Activated CD4-positive, alpha-beta T cell treated with anti-CD3 and anti-CD28 coated beads, Interleukin-10, Interleukin-2, amounts not matched to agents 100 ng/mL and 50 ng/mL, durations not matched to agents 16 hours and 8 hours (primary cell): Measurements from ENCODE around the gene FALEC.
"Not testable (repeated sequence)": the region's sequence is repeated elsewhere in the genome, so short reads cannot be mapped to it uniquely, and the experiment has no call there.

Experiments used
- DNase-seq: peaks from one replicate; pipeline ENCODE4 v3.0.0-alpha.2; 2020

The FALEC gene

GRCh38 chr1:150576367-150576711 lies 60.8 kb downstream of the FALEC start:
- DNase-seq = no peak

- no peak for DNase-seq
These were observed 61.4 kb downstream of the FALEC start for GRCh38 chr1:150576794-150577556.

- DNase-seq = peak; percentile 38
These were observed 62.2 kb downstream of the FALEC start for GRCh38 chr1:150577557-150578271.

- peak; percentile 70 for DNase-seq
These were observed 62.9 kb downstream of the FALEC start for GRCh38 chr1:150578272-150579109.

GRCh38 chr1:150579110-150579944 lies 63.8 kb downstream of the FALEC start, which contains the start of gene MCL1:
Gene MCL1, minus strand, starts transcription at chr1:150579610. Its CDS starts 80 bp downstream, at chr1:150579530.
- DNase-seq = peak; percentile 96

- DNase-seq = no peak
These were observed 64.5 kb downstream of the FALEC start for GRCh38 chr1:150579945-150580642.

- DNase-seq = not testable (repeated sequence)
These were observed 65.4 kb downstream of the FALEC start for GRCh38 chr1:150580966-150581365.

- DNase-seq = not testable (repeated sequence)
These were observed 65.9 kb downstream of the FALEC start for GRCh38 chr1:150581437-150581836.

GRCh38 chr1:150581962-150582361 lies 66.4 kb downstream of the FALEC start:
- not testable (repeated sequence) for DNase-seq

GRCh38 chr1:150582371-150582770 lies 66.8 kb downstream of the FALEC start:
- DNase-seq = no peak
